Stimulated activated naive CD8-positive, alpha-beta T cell treated with anti-CD3 and anti-CD28 coated beads, Interleukin-15, amount 100 ng/mL, for 72 hours (primary cell): ENCODE data around the gene XYLT1.

Experiments used
- ATAC-seq: fragments of 150-1000 bp; cut with Tn5 transposase; 2 replicates; pipeline ENCODE4 v1.10.0; 2021; ENCODE audit warnings: mild to moderate bottlenecking, moderate library complexity
- DNase-seq, 2 donors: peaks; one replicate each; pipeline ENCODE4 v3.0.0; 2021 to 2022
- H3K27ac Mint-ChIP-seq, 2 donors: one replicate each; pipeline ENCODE4 v1.8.0; 2022; ENCODE audit warnings: mild to moderate bottlenecking in 2 of 2, mixed read lengths in 2 of 2, moderate library complexity in 2 of 2
- H3K27me3 Mint-ChIP-seq: one replicate; pipeline ENCODE4 v1.8.0; 2022; ENCODE audit warnings: mixed read lengths
- H3K4me1 Mint-ChIP-seq: one replicate; pipeline ENCODE4 v1.8.0; 2022; ENCODE audit warnings: mild to moderate bottlenecking, mixed read lengths
- H3K4me3 Mint-ChIP-seq, 2 donors: one replicate each; pipeline ENCODE4 v1.8.0; 2022; ENCODE audit warnings: mild to moderate bottlenecking in 2 of 2, mixed read lengths in 2 of 2, moderate library complexity in 1 of 2
- H3K9me3 Mint-ChIP-seq, 2 donors: one replicate each; pipeline ENCODE4 v1.8.0; 2022; ENCODE audit warnings: mixed read lengths in 2 of 2

Gene XYLT1

GRCh38 chr16:17360693-17361122 lies 110.1 kb downstream of the XYLT1 start:
- DNase-seq: no peak
- Mint-ChIP-seq H3K4me1 (peaks cover 86% of the 10 kb centered on the region), H3K27ac (peak overlapping the region; percentile 27 to 61), H3K4me3 (peak overlapping the region in 1 of 2 donors; percentile 3), H3K9me3 (no peaks in the 10 kb centered on the region), H3K27me3 (no peaks in the 10 kb centered on the region)
- ATAC-seq: no peak

- no peaks in the 10 kb centered on the region for H3K27me3 Mint-ChIP-seq
- peak; percentile 92 for ATAC-seq
- H3K4me3 Mint-ChIP-seq: peak overlapping the region; percentile 49 to 52
- H3K9me3 Mint-ChIP-seq: no peaks in the 10 kb centered on the region
- DNase-seq: peak in 1 of 2 donors; percentile 68
- peak overlapping the region; percentile 82 to 84 for H3K27ac Mint-ChIP-seq
- H3K4me1 Mint-ChIP-seq: peaks cover 81% of the 10 kb centered on the region
These were observed 110.9 kb downstream of the XYLT1 start for GRCh38 chr16:17359788-17360390.

- no peak for DNase-seq
- H3K27ac Mint-ChIP-seq: peak overlapping the region in 1 of 2 donors; percentile 84
- no peaks in the 10 kb centered on the region for H3K27me3 Mint-ChIP-seq
- ATAC-seq: no peak
- peak overlapping the region; percentile 14 to 21 for H3K4me3 Mint-ChIP-seq
- H3K4me1 Mint-ChIP-seq: peaks cover 77% of the 10 kb centered on the region
- no peaks in the 10 kb centered on the region for H3K9me3 Mint-ChIP-seq
These were observed 111.9 kb downstream of the XYLT1 start for GRCh38 chr16:17358846-17359245.

- Mint-ChIP-seq H3K27ac (no peak overlapping the region), H3K9me3 (no peaks in the 10 kb centered on the region), H3K4me1 (peaks cover 77% of the 10 kb centered on the region), H3K4me3 (peak overlapping the region in 1 of 2 donors; percentile 14), H3K27me3 (no peaks in the 10 kb centered on the region)
- ATAC-seq: no peak
- no peak for DNase-seq
These were observed 112.4 kb downstream of the XYLT1 start for GRCh38 chr16:17358355-17358754.

- Mint-ChIP-seq H3K4me3 (no peak overlapping the region), H3K27me3 (no peaks in the 10 kb centered on the region), H3K4me1 (peaks cover 72% of the 10 kb centered on the region), H3K9me3 (no peaks in the 10 kb centered on the region), H3K27ac (peak overlapping the region in 1 of 2 donors; percentile 19)
- no peak for DNase-seq
- no peak for ATAC-seq
These were observed 113.3 kb downstream of the XYLT1 start for GRCh38 chr16:17357307-17358062.

- H3K9me3 Mint-ChIP-seq: no peaks in the 10 kb centered on the region
- DNase-seq (no peak), ATAC-seq (no peak)
- H3K27ac Mint-ChIP-seq: no peak overlapping the region
- no peaks in the 10 kb centered on the region for H3K27me3 Mint-ChIP-seq
- H3K4me3 Mint-ChIP-seq: no peak overlapping the region
- peaks cover 71% of the 10 kb centered on the region for H3K4me1 Mint-ChIP-seq
These were observed 114.4 kb downstream of the XYLT1 start for GRCh38 chr16:17356243-17356933.

GRCh38 chr16:17354685-17355084 lies 116.1 kb downstream of the XYLT1 start:
- Mint-ChIP-seq H3K4me3 (no peak overlapping the region), H3K4me1 (peaks cover 62% of the 10 kb centered on the region), H3K27ac (no peak overlapping the region), H3K27me3 (no peaks in the 10 kb centered on the region), H3K9me3 (no peaks in the 10 kb centered on the region)
- ATAC-seq: no peak
- no peak for DNase-seq

GRCh38 chr16:17354141-17354601 lies 116.6 kb downstream of the XYLT1 start:
- DNase-seq (no peak), ATAC-seq (no peak)
- Mint-ChIP-seq H3K4me3 (no peak overlapping the region), H3K27ac (no peak overlapping the region), H3K4me1 (peaks cover 56% of the 10 kb centered on the region), H3K9me3 (no peaks in the 10 kb centered on the region), H3K27me3 (no peaks in the 10 kb centered on the region)

GRCh38 chr16:17353561-17353960 lies 117.2 kb downstream of the XYLT1 start:
- DNase-seq (no peak), ATAC-seq (no peak)
- H3K27ac Mint-ChIP-seq: peak overlapping the region in 1 of 2 donors; percentile 1
- no peaks in the 10 kb centered on the region for H3K9me3 Mint-ChIP-seq
- H3K27me3 Mint-ChIP-seq: no peaks in the 10 kb centered on the region
- H3K4me1 Mint-ChIP-seq: peaks cover 56% of the 10 kb centered on the region
- no peak overlapping the region for H3K4me3 Mint-ChIP-seq

- H3K27me3 Mint-ChIP-seq: no peaks in the 10 kb centered on the region
- H3K4me1 Mint-ChIP-seq: peaks cover 62% of the 10 kb centered on the region
- H3K27ac Mint-ChIP-seq: no peak overlapping the region
These were observed 119.2 kb downstream of the XYLT1 start for GRCh38 chr16:17351441-17352035.

GRCh38 chr16:17350207-17350606 lies 120.6 kb downstream of the XYLT1 start:
- Mint-ChIP-seq H3K27me3 (no peaks in the 10 kb centered on the region), H3K4me1 (peaks cover 75% of the 10 kb centered on the region), H3K27ac (no peak overlapping the region), H3K9me3 (no peaks in the 10 kb centered on the region), H3K4me3 (no peak overlapping the region)
- DNase-seq (no peak), ATAC-seq (no peak)

More at GRCh38 chr16:17351441-17352035, 119.2 kb downstream of the XYLT1 start:
- ATAC-seq (no peak), DNase-seq (no peak)
- H3K9me3 Mint-ChIP-seq: no peaks in the 10 kb centered on the region
- H3K4me3 Mint-ChIP-seq: no peak overlapping the region

- no peak for DNase-seq
These were observed 121.9 kb downstream of the XYLT1 start for GRCh38 chr16:17348826-17349225.

GRCh38 chr16:17348042-17348783 lies 122.5 kb downstream of the XYLT1 start:
- Mint-ChIP-seq H3K27me3 (no peaks in the 10 kb centered on the region), H3K27ac (peak overlapping the region; percentile 97 to 98), H3K4me1 (peaks cover 80% of the 10 kb centered on the region), H3K4me3 (no peak overlapping the region), H3K9me3 (no peaks in the 10 kb centered on the region)
- no peak for ATAC-seq
- DNase-seq: no peak

More at GRCh38 chr16:17348826-17349225, 121.9 kb downstream of the XYLT1 start:
- no peaks in the 10 kb centered on the region for H3K27me3 Mint-ChIP-seq
- no peaks in the 10 kb centered on the region for H3K9me3 Mint-ChIP-seq
- ATAC-seq: no peak
- H3K27ac Mint-ChIP-seq: peak overlapping the region in 1 of 2 donors; percentile 46
- peaks cover 79% of the 10 kb centered on the region for H3K4me1 Mint-ChIP-seq
- H3K4me3 Mint-ChIP-seq: no peak overlapping the region

GRCh38 chr16:17347624-17348023 lies 123.1 kb downstream of the XYLT1 start:
- Mint-ChIP-seq H3K4me3 (peak overlapping the region; percentile 42 to 64), H3K27ac (peak overlapping the region; percentile 97 to 98), H3K27me3 (no peaks in the 10 kb centered on the region), H3K9me3 (no peaks in the 10 kb centered on the region), H3K4me1 (peaks cover 84% of the 10 kb centered on the region)
- ATAC-seq (no peak), DNase-seq (no peak)
